Measurements from ENCODE around the gene SAMD4A.

DNA sequence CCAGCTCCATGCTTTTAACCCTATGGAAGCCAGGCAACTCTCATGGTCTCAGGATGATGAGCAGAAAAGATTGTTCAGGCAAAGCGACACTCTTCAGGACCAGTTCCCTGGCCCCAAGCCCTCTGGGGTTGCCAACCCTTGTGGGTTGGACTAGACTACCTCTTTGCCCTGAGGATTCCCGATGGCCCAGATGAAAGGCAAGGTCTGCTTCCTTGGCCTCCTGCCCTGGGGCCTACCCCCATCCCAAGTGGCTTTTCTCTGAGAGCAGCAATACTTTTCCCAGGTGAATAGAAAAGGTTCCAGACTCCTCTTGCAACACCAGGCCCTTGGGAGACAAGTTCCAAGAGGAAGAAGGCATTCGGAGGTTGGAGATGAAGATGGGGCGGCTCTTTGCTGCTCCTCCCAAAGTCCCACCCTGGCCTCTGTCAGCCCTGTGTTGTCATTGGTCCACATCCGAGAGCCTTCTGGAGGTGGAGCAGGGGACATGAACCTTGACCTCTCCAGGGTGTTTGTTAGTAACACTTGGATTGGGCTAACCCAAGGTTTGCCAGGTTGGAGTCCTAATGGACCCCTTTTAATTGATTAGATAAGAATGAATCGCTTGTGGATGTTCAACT, 204.6 kb downstream of the SAMD4A start:
- TF ChIP-seq, protein P1, sequence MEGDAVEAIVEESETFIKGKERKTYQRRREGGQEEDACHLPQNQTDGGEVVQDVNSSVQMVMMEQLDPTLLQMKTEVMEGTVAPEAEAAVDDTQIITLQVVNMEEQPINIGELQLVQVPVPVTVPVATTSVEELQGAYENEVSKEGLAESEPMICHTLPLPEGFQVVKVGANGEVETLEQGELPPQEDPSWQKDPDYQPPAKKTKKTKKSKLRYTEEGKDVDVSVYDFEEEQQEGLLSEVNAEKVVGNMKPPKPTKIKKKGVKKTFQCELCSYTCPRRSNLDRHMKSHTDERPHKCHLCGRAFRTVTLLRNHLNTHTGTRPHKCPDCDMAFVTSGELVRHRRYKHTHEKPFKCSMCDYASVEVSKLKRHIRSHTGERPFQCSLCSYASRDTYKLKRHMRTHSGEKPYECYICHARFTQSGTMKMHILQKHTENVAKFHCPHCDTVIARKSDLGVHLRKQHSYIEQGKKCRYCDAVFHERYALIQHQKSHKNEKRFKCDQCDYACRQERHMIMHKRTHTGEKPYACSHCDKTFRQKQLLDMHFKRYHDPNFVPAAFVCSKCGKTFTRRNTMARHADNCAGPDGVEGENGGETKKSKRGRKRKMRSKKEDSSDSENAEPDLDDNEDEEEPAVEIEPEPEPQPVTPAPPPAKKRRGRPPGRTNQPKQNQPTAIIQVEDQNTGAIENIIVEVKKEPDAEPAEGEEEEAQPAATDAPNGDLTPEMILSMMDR (conservative IDR thresholded peaks at IDR 0.05; ENCODE audit: low read length), result no peak
- no peak for TF ChIP-seq EZH2phosphoT487 (IDR thresholded peaks at IDR 0.05; ENCODE audit: borderline replicate concordance, low read depth, low read length)
